Activated naive CD4-positive, alpha-beta T cell treated with anti-CD3 and anti-CD28 coated beads, Interleukin-2, amount 50 U/mL, for 16 hours (primary cell): ENCODE data around the gene SMG1.
"Not testable (repeated sequence)": the region's sequence is repeated elsewhere in the genome, so short reads cannot be mapped to it uniquely, and the experiment has no call there.

Experiments
- DNase-seq: peaks from one replicate; pipeline ENCODE4 v3.0.0-alpha.2; 2020

Gene SMG1

DNA sequence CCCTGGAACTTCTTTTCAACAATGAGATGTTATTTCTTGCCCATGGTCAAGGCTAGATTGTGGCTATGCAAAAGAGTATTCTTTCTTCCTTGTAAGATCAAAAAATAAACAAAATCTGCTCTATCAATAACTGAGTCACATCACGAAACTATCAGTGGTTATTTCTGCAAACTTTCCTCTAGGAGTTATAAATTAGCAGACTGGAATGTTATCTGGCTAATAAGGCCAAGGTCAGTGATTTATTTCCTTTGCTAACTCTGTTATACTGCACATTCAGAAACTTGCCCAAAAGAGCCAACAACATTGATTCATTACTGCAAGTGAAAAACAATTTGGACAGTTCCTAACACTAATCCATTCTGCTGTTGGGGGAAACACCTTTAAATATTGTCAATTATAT, 129.8 kb downstream of the SMG1 start:
- no peak for DNase-seq

- no peak for DNase-seq
Measured at GRCh38 chr16:18792836-18793433, 133.3 kb downstream of the SMG1 start.

DNA sequence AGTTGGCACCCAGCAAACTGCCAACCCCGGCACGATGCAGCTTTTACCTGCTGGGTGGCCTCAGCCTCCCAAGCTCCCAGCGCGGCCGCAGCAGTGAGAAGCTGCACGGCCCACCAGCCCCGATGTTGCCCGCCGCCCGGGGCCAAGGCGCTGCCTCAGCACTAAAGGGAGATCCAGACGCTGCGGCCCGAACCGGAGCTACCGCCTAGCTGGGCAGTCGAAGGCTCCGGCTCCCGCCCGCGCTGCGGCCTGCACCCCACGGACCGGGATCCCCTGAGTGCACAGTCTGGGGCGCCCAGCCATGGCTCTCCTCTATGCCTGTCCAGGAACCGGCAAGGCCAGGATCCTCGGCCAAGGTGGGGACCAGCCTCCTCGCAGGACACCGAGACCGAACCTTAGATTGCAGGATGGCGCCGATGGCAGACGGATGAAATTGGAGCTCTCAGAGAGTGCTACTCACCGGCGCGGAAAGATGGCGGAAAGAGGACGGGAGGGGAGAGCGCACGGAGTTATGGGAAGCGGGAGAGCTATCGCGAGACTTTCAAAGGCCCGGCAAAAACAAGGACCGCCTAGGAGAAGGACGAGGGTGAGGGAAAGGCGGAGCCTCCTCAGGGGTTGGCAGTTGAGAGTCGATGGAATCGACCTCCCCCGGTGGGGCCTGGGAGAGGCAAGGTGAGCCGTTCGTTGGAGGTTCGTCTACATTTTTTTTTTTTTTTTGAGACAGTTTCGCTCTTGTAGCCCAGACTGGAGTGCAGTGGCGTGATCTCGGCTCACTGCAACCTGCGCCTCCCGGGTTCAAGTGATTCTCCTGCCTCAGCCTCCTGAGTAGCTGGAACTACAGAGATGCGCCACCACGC, 136.1 kb downstream of the SMG1 start, which contains the start of gene RPS15A:
Gene RPS15A (minus strand): TSS at position 485 of the 857 bp plus-strand sequence. CDS start 1,221 bp downstream, outside the sequence.
- peak; percentile 92 for DNase-seq

DNA sequence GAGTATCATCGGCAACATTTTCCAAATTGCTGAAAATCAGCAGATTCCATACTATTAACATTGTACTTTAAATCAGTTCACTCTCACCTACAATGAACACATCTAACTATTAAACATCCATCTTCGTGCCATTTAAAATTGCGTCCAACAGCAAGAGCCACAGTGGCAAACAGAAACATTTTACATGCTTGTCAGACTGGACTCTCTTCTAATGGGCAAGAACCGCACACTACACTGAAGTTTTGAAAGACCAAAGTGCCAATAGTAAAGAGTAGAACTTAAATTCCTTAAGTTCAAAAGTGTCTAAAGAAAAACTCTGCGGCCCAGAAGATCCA, 136.7 kb downstream of the SMG1 start:
- DNase-seq = no peak

DNA sequence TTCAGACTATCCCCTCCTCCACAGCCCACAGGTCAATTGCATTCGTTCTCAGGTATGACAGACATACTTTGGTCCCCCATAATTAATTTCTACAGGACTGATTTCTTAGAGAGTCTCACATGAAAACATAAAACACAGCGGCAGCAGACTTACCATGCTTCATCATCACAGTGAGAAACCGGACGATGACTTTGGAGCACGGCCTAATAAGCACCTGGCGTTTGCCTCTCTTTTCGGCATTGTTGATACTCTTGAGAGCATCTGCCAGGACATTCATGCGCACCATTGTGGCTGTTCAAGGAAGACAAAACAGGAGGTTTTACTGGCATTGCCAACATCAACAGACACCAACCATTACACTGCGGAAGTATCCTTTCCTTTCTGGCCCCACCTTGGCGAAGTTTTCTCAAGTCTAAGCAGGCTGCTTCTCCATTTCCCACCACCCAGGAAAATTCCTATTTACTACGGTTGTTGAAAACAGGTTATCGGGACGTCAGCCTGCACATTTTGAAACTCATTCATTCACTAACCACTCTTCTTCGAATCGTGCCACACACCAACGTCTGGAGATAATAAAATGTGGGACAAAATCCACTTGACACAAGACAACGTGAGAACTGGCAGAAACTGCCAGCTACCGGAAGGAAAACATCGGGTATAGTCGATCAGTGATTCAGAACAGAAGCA, 137.2 kb downstream of the SMG1 start:
- DNase-seq = no peak

DNA sequence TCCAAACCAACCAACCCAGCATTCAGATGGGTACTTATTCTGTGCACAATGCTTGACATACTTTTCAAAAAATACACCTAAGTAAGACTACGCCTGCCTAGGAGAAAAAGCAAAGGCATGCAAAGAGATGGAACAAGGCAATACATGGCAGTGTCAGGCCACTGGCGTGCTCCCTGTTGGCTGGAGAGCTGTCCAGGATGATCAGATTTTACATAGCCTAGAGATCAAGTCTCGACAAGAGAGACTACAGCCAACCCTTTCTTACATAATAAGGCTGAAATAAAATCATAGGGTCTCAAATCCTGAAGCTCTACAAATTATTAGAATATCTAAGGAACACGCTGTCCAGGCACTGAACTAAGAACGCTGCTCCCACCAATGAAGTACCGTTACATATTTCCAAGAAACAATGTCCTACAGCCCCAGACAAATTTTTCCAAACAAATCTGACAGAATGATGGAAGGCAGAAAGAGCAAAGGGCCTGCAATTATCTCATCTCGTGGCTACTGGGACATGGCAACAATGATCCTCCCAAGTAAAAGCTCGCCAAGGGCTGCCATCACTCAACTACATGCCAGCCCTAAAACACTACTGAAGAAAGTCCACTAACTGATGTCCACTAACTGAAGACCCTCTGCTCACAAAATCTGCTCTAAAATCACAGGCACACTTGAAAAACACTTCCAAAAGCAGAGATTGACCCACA, 141.1 kb downstream of the SMG1 start:
- DNase-seq = no peak

DNA sequence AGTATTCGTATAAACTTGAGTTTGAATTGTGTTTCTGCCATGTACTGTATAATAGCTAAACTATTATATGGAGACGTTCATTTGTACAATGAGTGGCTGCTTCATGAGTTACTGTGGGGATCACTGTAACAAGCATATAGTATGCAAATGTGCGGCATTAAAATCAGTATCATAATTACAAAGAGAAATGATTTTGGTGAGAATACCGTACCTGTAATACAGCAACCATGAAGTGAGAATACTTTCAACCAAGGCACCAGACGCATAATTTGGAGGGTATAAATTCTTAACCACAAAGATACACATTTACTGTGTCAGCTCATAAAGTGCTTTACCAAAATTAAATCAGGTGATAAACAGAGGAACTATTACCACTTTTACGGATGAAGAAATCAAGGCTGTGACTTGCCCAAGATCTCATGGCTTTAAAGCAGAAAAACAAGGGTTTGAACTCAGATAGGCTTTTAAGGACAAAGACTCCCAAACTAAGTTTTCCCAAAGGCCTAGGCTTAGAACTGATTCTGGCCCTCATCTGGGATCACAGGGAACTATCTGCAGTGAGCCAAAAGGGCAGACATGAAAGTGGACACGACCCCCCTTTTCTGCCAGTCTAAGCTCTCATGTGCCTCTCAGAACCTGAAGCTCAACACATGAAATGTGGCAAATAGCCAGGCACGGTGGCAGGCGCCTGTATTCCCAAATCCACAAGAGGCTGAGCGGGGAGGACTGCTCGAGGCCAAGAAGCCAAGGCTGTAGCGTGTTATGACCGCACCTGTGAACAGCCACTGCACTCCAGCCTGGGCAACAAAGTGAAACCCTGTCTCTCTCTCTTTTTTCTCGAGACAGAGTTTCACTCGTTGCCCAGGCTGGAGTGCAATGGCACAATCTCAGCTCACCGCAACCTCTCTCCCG, 142.5 kb downstream of the SMG1 start:
- DNase-seq = no peak

DNA sequence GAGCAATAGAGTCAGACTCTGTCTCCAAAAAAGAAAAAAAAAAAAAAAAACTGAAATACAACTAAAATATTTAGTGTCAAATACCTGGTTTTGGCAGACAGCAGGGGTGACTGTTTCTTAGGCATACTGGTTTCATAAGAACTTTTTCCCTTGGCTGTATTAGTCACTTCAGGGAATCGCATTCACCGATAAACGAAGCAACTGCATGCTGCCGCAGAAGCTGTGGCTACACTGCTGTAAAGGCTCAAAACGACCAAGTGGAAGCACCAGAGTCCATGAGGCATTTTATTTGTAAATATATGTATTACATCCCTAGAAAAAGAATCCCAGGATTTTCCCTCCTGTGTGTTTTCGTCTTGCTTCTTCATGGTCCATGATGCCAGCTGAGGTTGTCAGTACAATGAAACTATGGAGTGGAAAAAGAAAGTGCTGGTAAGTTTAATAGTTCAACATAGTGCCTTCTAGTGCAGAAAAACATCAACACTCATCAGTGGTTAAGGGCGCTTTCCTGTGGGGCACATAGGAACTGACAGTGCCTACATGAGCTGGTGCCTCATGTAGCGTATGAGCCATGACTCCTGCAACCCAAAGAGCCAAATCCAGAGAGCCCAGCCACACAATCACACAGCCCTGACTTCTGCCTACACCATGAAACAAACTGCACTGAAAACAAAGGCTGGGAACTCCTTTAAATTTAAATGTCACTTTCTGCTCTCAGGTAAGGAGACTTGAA, 143.3 kb downstream of the SMG1 start:
- DNase-seq = no peak

- DNase-seq = not testable (repeated sequence)
Measured at GRCh38 chr16:18781232-18781631, 145.0 kb downstream of the SMG1 start.

DNA sequence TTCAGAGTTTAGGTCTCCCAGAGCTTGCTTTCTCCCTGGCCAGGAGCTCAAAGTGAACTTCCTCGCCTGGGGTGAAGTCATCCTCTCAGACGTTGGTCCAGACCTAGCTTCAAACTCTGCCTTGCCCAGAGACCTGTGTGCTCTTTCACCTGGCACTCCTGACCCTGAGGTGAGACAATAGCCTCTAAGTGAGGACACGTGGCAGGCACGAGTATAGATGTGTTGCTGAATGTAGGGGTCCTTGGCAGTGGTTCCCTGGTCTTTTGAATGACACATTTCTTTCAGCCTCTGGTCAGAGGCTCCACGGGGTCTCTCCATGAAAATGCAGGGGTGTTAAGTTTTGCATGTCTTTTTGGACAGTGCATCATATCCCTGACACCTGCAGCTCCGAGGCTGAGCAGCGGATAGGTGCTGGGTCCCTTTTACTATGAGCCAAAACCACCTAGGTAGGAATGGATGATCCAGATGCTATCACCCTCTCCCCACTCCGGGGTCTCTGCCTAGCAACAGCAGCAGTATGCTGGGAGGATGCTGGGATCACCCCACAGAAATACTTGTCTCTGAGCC, 145.7 kb downstream of the SMG1 start:
- DNase-seq = not testable (repeated sequence)

- not testable (repeated sequence) for DNase-seq
Measured at GRCh38 chr16:18777664-18778063, 148.5 kb downstream of the SMG1 start.

DNA sequence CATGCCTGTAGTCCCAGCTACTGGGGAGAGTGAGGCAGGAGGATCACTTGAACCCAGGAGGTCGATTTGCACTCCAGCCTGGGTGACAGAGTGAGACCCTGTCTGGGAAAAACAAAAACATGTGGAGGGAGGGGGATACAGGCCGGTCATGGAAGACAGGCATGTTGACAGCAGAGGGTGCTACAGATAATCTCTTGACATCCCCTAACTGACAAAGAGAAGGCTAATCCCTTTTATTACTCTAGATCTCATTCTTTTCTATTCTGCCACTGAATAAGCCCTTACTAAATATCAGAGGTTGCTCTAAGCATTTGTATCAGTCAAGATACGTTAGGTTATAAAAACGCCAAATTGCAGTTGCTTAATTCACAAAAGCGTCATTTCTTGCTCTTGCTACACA, 149.9 kb downstream of the SMG1 start:
- DNase-seq = not testable (repeated sequence)

DNA sequence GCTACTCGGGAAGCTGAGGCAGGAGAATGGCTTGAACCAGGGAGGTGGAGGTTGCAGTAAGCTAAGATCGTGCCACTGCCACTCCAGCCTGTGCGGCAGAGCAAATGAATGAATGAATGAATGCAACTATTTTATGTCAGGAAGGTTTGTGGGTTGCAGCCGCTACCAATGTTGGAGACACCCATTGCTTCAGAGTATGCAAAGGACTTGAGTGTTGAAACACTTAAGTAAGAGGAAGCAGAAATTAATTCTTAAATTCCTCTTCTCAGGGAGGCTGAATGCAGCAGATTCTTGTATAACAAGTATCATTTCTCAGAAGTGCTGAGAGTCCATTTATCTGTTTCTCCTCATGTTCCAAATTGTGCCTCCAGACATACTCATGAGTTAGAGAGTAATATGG, 151.6 kb downstream of the SMG1 start:
- DNase-seq = not testable (repeated sequence)

DNA sequence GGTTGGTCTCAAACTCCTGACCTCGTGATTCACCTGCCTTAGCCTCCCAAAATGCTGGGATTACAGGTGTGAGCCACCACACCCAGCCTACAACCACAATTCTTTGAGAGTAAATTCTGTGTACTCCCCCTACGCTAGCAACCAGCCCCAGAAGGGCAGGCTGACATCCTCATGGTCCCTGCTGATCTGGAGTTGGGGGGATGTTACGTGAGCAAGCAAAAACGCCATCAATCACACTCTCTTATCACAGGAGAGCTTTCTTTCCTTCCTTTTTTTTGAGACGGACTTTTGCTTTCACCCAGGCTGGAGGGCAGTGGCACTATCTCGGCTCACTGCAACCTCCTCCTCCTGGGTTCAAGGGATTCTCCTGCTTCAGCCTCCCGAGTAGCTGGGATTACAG, 154.0 kb downstream of the SMG1 start:
- not testable (repeated sequence) for DNase-seq

DNA sequence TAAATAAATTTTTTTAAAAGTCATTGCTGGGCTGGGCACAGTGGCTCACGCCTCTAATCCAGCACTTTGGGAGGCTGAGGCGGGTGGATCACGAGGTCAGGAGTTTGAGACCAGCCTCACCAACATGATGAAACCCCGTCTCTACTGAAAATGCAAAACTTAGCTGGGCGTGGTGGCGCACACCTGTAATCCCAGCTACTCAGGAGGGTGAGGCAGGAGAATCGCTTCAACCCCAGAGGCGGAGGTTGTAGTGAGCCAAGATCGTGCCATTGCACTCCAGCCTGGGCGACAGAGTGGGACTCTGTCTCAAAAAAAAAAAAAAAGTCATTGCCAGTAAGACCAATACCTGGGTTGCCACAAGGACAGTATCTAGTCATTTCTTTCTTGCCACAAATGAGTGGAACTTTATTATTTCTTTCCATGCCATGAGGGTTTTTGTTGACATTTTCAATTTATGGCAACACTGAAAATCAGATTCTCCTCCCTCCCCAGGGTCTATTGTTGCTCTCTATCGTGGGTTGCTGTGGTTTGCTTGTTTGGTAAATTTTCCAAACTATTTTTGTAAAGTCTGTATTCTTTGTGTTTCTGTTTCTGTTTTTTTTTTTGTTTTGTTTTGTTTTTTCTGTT, 155.8 kb downstream of the SMG1 start:
- DNase-seq = not testable (repeated sequence)

DNA sequence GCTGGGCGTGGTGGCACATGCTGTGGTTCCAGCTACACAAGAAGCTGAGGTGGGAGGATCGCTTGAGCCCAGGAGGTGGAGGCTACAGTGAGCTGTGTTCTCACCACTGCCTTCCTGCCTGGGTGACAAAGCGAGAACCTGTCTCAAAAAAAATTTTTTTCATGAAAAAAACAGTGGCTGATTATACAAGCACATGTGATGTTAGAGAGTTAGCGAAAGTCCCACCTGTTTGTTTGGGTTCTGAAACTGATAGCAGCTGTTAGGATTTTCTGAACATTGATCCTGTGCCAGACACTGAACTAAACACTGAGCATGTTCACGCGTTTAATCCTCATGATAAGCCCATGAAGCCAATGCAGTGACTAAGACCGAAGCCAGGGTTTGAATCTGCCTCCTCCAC, 159.0 kb downstream of the SMG1 start:
- not testable (repeated sequence) for DNase-seq

GRCh38 chr16:18762713-18763112, 163.5 kb downstream of the SMG1 start:
- DNase-seq = not testable (repeated sequence)

GRCh38 chr16:18759598-18760520, 166.3 kb downstream of the SMG1 start:
- DNase-seq = peak; percentile 44

GRCh38 chr16:18757960-18758660, 168.1 kb downstream of the SMG1 start:
- DNase-seq = not testable (repeated sequence)
